AG04449 (cell line): Measurements from ENCODE around the gene NOC3L.
"Not testable (repeated sequence)": the region's sequence is repeated elsewhere in the genome, so short reads cannot be mapped to it uniquely, and the experiment has no call there.

Source experiments
- CTCF ChIA-PET: fragments of 350-600 bp; formaldehyde crosslinking; extraction: SDS; loops from one replicate; lab custom pipeline; 2021; ENCODE audit warnings: antibody characterized with exemption; lab: Yijun Ruan, JAX
- POLR2A ChIA-PET: fragments of 400-600, 350-600 bp; formaldehyde crosslinking; extraction: SDS; loops from one replicate; lab custom pipeline; 2020; ENCODE audit warnings: antibody characterized with exemption, inconsistent platforms; lab: Yijun Ruan, JAX
- DNase-seq: peaks from one replicate; pipeline ENCODE4 v3.0.0-alpha.2; 2010; ENCODE audit warnings: low read depth, low spot score
- H3K4me3 ChIP-seq: 2 replicates; pipeline ENCODE4 v1.5.1; 2011; ENCODE audit warnings: low read depth, mild to moderate bottlenecking, control low read depth, low read length
- TF ChIP-seq, protein P1 (sequence below): IDR thresholded peaks from one replicate; pipeline ENCODE4 v1.5.1; 2011; ENCODE audit warnings: mild to moderate bottlenecking, moderate library complexity, low read length, control low read depth, inconsistent platforms; ENCODE audit not compliant: insufficient read depth; ENCODE audit errors: missing control alignments

Gene NOC3L

DNA sequence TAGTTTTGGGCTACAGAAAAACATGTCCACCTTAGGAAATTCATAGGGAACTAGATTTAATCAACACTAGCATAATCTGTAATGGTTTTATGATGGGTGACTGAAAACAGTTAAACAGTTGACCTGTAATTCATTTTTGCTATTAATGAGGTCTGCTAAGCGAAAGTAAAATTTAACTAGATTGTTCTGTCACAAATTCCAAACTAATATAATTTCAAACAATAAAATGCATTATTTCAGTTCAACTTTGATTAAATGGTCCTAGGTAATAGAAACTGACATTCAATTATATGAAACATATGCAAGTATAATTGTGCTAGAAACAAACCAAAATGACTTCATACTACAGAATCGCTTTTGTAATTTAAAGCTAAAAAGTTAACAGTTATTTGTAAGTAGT, 6.9 kb downstream of the NOC3L start:
- POLR2A ChIA-PET: no interaction called here
- no peak for DNase-seq
- no peak overlapping the region for H3K4me3 ChIP-seq
- TF ChIP-seq, protein P1, sequence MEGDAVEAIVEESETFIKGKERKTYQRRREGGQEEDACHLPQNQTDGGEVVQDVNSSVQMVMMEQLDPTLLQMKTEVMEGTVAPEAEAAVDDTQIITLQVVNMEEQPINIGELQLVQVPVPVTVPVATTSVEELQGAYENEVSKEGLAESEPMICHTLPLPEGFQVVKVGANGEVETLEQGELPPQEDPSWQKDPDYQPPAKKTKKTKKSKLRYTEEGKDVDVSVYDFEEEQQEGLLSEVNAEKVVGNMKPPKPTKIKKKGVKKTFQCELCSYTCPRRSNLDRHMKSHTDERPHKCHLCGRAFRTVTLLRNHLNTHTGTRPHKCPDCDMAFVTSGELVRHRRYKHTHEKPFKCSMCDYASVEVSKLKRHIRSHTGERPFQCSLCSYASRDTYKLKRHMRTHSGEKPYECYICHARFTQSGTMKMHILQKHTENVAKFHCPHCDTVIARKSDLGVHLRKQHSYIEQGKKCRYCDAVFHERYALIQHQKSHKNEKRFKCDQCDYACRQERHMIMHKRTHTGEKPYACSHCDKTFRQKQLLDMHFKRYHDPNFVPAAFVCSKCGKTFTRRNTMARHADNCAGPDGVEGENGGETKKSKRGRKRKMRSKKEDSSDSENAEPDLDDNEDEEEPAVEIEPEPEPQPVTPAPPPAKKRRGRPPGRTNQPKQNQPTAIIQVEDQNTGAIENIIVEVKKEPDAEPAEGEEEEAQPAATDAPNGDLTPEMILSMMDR: no peak
- CTCF ChIA-PET: interaction anchor here (1.5 to 4.9 kb wide), 4 partner anchors 17 to 439 kb away, joined by 3 to 36 read pairs (median 10); no protein-coding TSS in a partner anchor

DNA sequence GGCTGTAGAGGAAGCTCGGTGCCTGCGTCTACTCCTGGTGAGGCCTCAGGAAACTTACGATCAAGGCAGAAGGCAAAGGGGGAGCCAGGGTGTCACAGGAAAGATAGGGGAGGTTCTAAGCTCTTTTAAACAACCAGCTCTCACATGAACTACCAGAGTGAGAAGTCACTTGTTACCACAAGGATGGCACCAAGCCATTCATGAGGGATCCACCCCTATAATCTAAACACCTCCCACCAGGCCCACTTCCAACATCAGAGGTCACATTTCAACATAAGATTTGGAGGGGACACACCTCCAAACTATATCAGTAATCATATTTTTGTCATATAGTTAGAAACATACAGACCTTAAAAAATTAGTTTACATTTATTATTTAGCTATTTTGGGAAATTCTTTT, 9.4 kb downstream of the NOC3L start:
- POLR2A ChIA-PET: interaction anchor here (0.5 kb wide), 1 partner anchor 10 kb away, joined by 3 read pairs; no protein-coding TSS in a partner anchor
- TF ChIP-seq, protein P1: no peak

DNA sequence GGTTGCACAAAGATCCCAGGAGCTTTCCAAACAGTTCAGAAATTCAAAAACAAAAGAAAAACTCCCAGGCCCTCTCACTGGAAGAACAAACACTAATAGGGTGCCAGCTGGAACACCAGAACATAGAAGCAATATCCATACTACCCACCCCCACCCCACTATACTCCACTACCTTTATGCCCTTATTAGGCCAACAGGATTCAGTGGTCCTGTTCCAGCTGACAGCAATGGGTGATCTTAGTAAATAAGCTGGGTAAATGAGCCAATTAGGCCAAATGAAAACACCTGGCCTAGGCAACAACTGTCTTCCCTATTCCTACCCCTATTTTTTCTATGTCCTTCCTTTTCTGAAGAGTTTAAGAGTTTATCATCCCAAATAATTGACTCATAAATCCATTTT, 11.7 kb downstream of the NOC3L start:
- H3K4me3 ChIP-seq: no peak overlapping the region
- CTCF ChIA-PET: interaction anchor here (0.6 to 3.3 kb wide), 5 partner anchors 12 to 434 kb away, joined by 3 to 21 read pairs (median 5); partner anchors contain the start of gene NOC3L
- POLR2A ChIA-PET: interaction anchor here (0.6 to 0.7 kb wide), 2 partner anchors 135 to 296 kb away, joined by 3 to 4 read pairs; no protein-coding TSS in a partner anchor
- no peak for DNase-seq
- TF ChIP-seq, protein P1: no peak

More for the DNA sequence above, 9.4 kb downstream of the NOC3L start:
- H3K4me3 ChIP-seq: no peak overlapping the region
- DNase-seq: no peak
- CTCF ChIA-PET: interaction anchor here (1.0 to 4.9 kb wide), 5 partner anchors 9 to 92 kb away, joined by 3 to 36 read pairs (median 7); partner anchors contain the start of gene NOC3L

DNA sequence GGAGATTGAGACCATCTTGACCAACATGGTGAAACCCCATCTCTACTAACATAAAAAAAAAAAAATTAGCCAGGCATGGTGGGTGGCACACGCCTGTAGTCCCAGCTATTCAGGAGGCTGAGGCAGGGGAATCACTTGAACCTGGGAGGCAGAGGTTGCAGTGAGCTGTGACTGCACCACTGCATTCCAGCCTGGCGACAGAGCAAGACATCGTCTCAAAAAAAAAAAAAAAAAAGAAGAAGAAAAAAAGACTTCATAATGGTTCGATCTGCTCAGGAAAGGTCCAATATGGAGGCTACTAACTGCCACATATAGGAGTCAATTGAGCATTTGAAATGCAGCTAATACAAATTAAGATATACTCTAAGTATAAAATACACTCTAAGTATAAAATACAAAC, 12.2 kb downstream of the NOC3L start:
- CTCF ChIA-PET: interaction anchor here (1.0 to 3.3 kb wide), 4 partner anchors 12 to 94 kb away, joined by 3 to 21 read pairs (median 6); partner anchors contain the start of gene NOC3L
- H3K4me3 ChIP-seq, DNase-seq: not testable (repeated sequence)
- POLR2A ChIA-PET: interaction anchor here (0.6 kb wide), 1 partner anchor 134 kb away, joined by 3 read pairs; no protein-coding TSS in a partner anchor

DNA sequence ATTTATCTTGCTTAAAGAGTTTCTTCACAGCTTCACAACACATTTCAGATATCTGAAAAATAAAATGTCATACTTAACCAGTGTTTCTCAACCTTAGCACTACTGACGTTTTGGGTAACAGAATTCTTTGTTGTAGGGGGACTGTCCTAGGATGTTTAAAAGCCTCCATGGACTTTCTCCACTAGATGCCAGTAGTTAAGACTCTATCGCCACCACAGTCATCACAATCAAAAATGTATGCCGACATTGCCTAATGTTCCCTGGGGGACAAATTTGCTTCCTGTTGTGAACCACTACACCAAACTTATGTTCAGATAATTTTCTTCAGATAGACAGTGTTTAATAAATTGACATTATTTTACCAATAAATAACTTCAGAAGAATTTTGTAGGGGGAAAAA, 13.4 kb downstream of the NOC3L start:
- no peak for DNase-seq
- ChIA-PET CTCF (interaction anchor here (1.1 to 3.3 kb wide), 7 partner anchors 12 to 528 kb away, joined by 3 to 21 read pairs (median 4); partner anchors contain the start of gene NOC3L), POLR2A (no interaction called here)
- no peak overlapping the region for H3K4me3 ChIP-seq
- TF ChIP-seq, protein P1: no peak

DNA sequence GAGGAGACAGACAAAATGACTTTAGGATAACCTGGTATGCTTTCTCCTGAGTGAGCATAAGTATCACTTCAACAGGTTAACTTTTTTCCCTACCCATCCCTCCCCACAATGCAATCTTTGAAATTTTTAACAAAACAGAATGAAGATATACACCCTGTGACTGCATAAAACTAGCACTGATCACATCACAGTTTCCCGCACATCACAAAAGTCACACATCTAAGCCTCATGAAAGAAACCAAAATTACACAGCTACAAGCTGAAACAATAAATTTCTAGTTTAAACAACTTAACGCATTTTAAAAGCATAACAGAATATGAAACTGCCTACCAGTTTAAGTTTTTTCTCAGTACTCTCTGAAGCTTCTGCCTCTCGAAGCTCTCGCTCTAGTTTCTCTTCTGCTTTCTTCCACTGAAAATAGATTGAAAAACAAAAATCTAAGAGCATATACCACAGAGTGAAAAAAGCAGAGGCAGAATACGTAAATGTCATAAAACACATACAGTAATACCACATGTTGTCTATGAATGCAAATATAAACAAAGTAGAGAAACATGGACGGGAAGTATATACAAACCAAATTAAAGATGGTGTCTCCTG, 18.1 kb downstream of the NOC3L start:
- H3K4me3 ChIP-seq: no peak overlapping the region
- POLR2A ChIA-PET: no interaction called here
- TF ChIP-seq, protein P1: no peak
- CTCF ChIA-PET: interaction anchor here (1.3 to 2.2 kb wide), 4 partner anchors 14 to 99 kb away, joined by 3 to 7 read pairs (median 6); partner anchors contain the start of gene NOC3L
- no peak for DNase-seq
